Left ventricle myocardium inferior (tissue), 1 donor: ENCODE measurements around the gene GOLPH3. TPM values are rescaled to one million over a fixed set of nuclear protein-coding genes. Genes with fewer than 3 reads are reported as not detected.

Experiments
- DNase-seq: peaks from one replicate; pipeline ENCODE4 v3.0.0-alpha.2; 2020
- H3K27ac ChIP-seq: fragments of 200-600 bp; replicated peaks from 2 replicates; pipeline ENCODE4 v1.8.0; 2021
- H3K27me3 ChIP-seq: fragments of 200-600 bp; 2 replicates; pipeline ENCODE4 v1.8.0; 2021; ENCODE audit warnings: low read depth
- H3K36me3 ChIP-seq: fragments of 200-600 bp; 2 replicates; pipeline ENCODE4 v1.8.0; 2021
- H3K4me1 ChIP-seq: fragments of 200-600 bp; 2 replicates; pipeline ENCODE4 v1.8.0; 2021
- H3K4me3 ChIP-seq: fragments of 200-600 bp; 2 replicates; pipeline ENCODE4 v1.8.0; 2021; ENCODE audit warnings: mild to moderate bottlenecking, moderate library complexity
- H3K9me3 ChIP-seq: fragments of 200-600 bp; replicated peaks from 2 replicates; pipeline ENCODE4 v1.8.0; 2021
- intact Hi-C: fragments of 100-400 bp; cut with micrococcal nuclease; formaldehyde crosslinking; loops from one replicate; pipeline ENCODE4 v1.11.0; 2022
- total RNA-seq: library from RNA; stranded (reverse); fragmentation: NEBNext Ultra II Directional; extraction: Animal tissue kit (Norgen Biotek cat#: 25700); gene quantifications from one replicate; pipeline ENCODE4 v1.2.1, GENCODE V29; 2021
- TF ChIP-seq, protein P1 (sequence below): fragments of 200-600 bp; IDR thresholded peaks from 2 replicates; pipeline ENCODE4 v1.8.0; 2021; ENCODE audit warnings: antibody characterized with exemption, mild to moderate bottlenecking, borderline replicate concordance
- donor health status: DM: no; HTN: yes; CAD: no; lungs with severe emphysema.

The GOLPH3 gene
- total RNA-seq, 1 donor from 2014 or later = 42.8 TPM

DNA sequence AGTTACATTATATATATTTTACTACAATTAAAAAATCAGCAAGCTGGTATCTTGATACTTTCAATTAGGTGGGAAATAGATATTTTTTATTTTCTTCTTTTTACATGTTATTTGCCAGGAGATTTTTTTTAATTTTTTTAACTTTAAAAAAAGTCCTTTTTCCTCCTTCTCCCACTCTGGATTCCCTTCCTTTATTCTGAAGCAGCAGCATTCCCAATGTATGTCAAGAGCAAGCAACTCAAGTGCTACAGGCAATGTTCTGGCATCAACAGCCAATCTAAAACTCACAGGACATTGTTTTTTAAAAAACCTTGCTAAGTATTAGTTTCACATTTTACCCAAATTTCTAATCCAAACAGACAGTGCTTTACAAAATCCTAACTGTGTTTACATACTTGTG lies 41.4 kb downstream of the GOLPH3 start:
- H3K27me3 ChIP-seq = no peaks in the 10 kb centered on the region
- TF ChIP-seq, protein P1, sequence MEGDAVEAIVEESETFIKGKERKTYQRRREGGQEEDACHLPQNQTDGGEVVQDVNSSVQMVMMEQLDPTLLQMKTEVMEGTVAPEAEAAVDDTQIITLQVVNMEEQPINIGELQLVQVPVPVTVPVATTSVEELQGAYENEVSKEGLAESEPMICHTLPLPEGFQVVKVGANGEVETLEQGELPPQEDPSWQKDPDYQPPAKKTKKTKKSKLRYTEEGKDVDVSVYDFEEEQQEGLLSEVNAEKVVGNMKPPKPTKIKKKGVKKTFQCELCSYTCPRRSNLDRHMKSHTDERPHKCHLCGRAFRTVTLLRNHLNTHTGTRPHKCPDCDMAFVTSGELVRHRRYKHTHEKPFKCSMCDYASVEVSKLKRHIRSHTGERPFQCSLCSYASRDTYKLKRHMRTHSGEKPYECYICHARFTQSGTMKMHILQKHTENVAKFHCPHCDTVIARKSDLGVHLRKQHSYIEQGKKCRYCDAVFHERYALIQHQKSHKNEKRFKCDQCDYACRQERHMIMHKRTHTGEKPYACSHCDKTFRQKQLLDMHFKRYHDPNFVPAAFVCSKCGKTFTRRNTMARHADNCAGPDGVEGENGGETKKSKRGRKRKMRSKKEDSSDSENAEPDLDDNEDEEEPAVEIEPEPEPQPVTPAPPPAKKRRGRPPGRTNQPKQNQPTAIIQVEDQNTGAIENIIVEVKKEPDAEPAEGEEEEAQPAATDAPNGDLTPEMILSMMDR = no peak
- no peaks in the 10 kb centered on the region for H3K9me3 ChIP-seq
- DNase-seq = no peak
- no peak overlapping the region for H3K4me3 ChIP-seq
- H3K27ac ChIP-seq = no peak overlapping the region
- intact Hi-C loops = no loop called here
- H3K36me3 ChIP-seq = peaks cover 26% of the 10 kb centered on the region
- H3K4me1 ChIP-seq = peaks cover 69% of the 10 kb centered on the region

DNA sequence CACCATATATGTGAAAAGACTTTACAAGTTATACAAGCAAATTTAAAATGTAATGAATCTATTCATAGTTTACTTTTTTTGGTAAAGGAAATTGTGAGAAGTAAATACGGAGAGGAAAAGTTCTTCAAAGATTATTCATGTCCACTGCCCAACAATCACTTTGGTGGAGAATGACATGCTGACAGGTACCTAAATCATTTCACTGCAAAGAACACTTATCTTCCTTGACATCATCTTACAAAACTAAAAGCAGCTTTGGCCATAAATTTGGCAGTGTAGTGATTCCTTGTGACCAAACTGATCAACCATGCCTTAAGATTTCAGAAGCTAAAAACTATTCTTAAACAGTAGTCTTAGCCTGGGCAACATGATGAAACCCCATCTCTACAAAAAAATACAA lies 42.5 kb downstream of the GOLPH3 start:
- intact Hi-C loops = no loop called here
- Histone ChIP-seq H3K9me3 (no peaks in the 10 kb centered on the region), H3K4me1 (peaks cover 81% of the 10 kb centered on the region), H3K4me3 (no peak overlapping the region), H3K36me3 (peaks cover 26% of the 10 kb centered on the region), H3K27me3 (no peaks in the 10 kb centered on the region), H3K27ac (no peak overlapping the region)
- TF ChIP-seq, protein P1 = no peak
- DNase-seq = no peak

DNA sequence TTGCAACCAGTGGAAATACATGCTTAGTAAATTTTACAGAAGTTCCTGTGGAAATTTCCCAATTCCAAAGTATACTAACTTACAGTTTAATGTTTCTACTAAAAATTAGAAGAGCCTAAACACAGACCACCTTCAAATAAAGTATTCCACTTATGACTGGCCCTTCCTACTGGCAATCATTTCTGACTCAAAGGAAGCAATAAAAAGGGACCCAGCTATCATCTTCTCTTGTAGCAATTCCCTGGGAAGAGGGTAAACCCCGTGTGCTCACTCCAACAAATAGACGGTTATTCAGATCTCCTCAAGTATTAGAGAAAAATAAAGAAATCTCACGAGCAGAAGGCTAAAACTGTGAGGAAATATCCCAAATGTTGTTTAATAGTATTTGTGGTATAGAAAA lies 43.3 kb downstream of the GOLPH3 start:
- H3K4me1 ChIP-seq = peaks cover 85% of the 10 kb centered on the region
- intact Hi-C loops = no loop called here
- no peaks in the 10 kb centered on the region for H3K27me3 ChIP-seq
- TF ChIP-seq, protein P1 = no peak
- no peak overlapping the region for H3K4me3 ChIP-seq
- H3K9me3 ChIP-seq = no peaks in the 10 kb centered on the region
- H3K36me3 ChIP-seq = peaks cover 33% of the 10 kb centered on the region
- no peak for DNase-seq
- H3K27ac ChIP-seq = peak overlapping the region; percentile 1

DNA sequence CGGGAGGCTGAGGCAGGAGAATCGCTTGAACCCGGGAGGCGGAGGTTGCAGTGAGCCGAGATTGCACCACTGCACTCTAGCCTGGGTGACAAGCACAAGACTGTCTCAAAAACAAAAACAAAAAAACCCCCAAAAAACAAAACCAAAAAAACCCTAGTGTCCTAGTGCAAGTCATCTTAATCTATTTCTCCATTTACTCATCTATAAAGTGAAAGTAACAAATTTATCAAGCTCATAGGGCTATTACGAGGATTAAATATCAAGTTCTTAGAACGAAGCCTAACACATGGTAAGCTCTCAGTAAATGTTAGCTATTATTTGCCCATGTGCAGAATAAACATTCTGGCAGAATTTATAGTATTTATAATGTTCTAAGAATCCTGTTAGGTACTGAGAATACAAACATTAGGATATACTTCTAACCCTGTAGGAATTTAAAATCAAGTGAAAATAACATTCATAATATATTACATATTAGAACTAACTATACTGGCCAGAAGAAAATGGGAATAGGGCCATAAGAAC lies 45.0 kb downstream of the GOLPH3 start:
- peaks cover 93% of the 10 kb centered on the region for H3K4me1 ChIP-seq
- TF ChIP-seq, protein P1 = no peak
- intact Hi-C loops = no loop called here
- H3K4me3 ChIP-seq = no peak overlapping the region
- no peaks in the 10 kb centered on the region for H3K27me3 ChIP-seq
- H3K9me3 ChIP-seq = no peaks in the 10 kb centered on the region
- DNase-seq = no peak
- H3K27ac ChIP-seq = no peak overlapping the region
- H3K36me3 ChIP-seq = peaks cover 28% of the 10 kb centered on the region

DNA sequence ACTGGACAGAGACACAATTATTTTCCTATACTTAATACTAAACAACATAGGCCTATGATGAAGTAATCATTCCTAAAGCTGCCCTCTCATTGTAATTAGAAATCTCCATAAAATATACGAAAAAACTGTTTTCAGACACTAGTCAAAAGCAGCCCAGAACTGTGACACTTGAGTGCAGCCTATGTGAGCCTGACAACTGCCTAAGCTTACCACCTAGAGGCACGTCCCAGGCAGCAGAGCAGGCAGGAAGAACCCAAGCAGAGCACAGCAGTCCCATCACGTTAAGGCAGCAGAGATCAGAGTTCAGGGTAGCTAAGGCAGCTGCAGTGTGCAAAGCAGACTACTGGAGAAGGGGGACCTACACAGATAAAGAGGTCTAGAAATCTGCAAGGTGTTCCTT lies 46.4 kb downstream of the GOLPH3 start:
- Histone ChIP-seq H3K27me3 (no peaks in the 10 kb centered on the region), H3K4me1 (peaks cover 96% of the 10 kb centered on the region), H3K27ac (no peak overlapping the region), H3K4me3 (no peak overlapping the region), H3K9me3 (no peaks in the 10 kb centered on the region), H3K36me3 (peaks cover 20% of the 10 kb centered on the region)
- TF ChIP-seq, protein P1 = no peak
- DNase-seq = no peak
- intact Hi-C loops = no loop called here
